OCI-LY7 (cell line): ENCODE results near the gene SLC2A4RG.

Experiments used
- CTCF ChIP-seq: fragments of 200-600 bp; sonication (generic); conservative IDR thresholded peaks from 2 replicates; pipeline ENCODE4 v1.5.1; 2014; ENCODE audit warnings: mild to moderate bottlenecking, antibody characterized with exemption, low read length, moderate library complexity, mixed read lengths
- EZH2phosphoT487 ChIP-seq: fragments of 200-600 bp; sonication (generic); IDR thresholded peaks from 2 replicates; pipeline ENCODE4 v1.6.1; 2018; ENCODE audit warnings: low read depth, borderline replicate concordance, mild to moderate bottlenecking, mixed run types, antibody characterized with exemption, low read length, moderate library complexity, mixed read lengths

- no peak for TF ChIP-seq CTCF
- TF ChIP-seq EZH2phosphoT487: no peak
Measured at GRCh38 chr20:63701329-63702035, 38.1 kb upstream of the SLC2A4RG start.
